Kidney capillary endothelial cell (primary cell): ENCODE data around the gene HPCA.
A peak's percentile ranks its signal among the peaks of the same experiment; 100 is the strongest.

Source experiments
- DNase-seq: peaks from one replicate; pipeline ENCODE4 v3.0.0-alpha.2; 2018; ENCODE audit warnings: low spot score

Gene HPCA

DNA sequence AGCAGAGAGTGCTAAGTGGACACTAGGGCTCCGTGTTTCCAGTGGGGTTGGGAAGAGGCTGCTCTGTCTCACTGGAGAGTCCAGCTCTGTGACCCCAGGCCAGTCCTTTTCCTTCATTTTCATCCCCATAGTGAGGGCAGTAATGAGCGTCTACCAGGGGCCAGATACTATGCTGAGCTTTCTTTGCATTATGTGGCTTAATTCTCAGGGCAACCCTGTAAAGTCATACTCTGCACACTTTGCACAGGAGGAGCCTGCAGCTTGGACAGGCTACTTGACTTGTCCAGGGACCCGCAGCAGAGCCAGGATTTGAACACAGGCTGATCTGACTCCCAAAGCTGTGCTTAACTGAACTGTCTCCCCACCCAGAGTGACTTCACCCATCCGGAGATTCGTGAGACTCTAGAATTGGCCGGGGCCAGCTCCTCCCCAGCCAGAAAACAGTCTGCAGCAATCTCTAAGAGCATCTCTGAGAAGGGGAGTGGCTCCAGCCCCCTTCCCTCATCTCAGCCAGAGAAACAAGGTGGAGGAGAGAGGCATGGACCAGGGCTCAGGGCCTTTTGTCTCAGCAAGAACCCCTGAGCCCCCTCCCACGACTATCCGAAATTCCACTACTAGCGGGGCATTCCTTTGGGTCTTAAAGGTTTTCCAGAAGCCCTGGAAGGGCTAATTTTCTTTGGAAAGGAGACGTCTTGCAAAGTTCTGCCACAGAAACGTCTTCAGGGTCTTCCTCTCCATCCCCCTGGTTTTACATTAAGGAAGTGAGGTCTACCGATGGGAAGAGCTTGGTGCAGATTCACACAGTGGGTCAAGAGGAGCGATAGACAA, 14.7 kb upstream of the HPCA start:
- DNase-seq = no peak

DNA sequence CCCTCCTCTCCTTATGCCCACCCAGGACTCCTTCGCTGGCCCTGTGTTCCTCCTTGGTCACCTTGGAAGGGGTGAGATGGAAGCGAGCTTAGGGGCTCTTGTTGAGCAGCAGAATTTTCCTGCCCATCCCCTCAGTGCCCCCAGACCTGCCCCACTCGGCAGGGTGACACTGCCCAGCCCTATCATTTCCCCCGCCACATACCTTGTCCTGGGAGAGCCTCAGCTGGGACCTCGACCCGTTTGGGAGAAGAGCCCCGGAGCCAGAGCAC, 14.2 kb upstream of the HPCA start:
- DNase-seq = no peak

DNA sequence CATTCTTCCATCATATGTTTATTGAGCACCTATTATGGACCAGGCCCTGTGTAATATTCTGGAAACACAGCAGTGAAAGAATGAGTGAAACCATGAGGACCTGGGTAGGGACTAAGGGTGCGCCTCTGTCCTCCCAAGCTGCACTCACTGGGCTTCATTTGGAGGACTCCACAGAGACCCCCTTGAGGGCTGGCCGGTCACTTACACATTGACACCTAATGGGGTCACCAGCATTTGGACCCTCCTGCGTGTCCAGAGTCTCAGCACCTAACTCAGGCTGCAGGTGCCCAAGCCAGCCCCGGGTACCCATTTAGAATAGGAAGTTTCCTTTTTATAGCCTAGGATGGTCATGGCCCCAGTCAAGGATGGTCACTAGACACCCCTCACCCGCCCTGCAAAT, 12.8 kb upstream of the HPCA start:
- no peak for DNase-seq

DNA sequence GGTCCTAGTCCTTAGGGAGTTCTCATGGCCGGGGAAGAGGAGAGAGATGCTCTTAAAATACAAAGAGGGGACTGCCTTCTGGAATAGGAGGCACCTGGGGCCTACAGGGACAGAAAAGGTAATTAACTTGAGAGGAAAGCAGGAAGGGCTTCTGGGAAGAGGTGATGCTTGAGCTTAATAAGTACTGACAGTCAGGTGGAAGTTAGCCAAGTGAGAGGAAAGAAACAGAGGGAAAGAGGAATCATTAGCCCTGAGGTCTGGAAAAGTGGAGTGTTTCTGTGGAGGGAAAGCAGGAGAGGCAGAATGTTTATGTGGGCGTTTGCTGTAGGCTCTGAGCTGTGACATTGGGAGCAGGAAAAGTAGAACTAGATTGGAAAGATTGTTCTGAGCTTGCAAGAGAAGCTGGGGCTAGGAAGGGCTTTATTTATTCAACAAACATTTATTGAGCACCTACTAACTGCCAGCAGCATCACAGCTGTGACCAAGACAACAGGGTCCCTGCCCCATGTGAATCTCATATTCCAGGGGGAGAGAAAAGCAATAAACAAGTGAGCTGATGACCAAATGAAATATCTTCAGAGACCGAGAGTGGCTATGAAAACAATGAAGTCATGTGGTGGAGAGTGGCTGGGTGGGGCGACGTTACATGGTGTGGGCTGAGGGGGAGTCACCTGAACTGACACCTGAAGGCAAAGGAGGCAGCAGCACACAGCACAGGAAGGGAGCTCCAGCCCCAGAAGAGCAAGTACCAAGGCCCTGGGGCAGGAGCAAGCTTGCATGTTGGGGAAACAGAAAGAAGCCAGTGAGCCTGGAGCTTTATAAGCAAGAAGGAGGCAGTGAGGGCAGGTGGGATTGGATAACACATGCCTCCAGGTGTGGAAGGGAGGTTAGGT, 11.2 kb upstream of the HPCA start:
- DNase-seq = no peak

DNA sequence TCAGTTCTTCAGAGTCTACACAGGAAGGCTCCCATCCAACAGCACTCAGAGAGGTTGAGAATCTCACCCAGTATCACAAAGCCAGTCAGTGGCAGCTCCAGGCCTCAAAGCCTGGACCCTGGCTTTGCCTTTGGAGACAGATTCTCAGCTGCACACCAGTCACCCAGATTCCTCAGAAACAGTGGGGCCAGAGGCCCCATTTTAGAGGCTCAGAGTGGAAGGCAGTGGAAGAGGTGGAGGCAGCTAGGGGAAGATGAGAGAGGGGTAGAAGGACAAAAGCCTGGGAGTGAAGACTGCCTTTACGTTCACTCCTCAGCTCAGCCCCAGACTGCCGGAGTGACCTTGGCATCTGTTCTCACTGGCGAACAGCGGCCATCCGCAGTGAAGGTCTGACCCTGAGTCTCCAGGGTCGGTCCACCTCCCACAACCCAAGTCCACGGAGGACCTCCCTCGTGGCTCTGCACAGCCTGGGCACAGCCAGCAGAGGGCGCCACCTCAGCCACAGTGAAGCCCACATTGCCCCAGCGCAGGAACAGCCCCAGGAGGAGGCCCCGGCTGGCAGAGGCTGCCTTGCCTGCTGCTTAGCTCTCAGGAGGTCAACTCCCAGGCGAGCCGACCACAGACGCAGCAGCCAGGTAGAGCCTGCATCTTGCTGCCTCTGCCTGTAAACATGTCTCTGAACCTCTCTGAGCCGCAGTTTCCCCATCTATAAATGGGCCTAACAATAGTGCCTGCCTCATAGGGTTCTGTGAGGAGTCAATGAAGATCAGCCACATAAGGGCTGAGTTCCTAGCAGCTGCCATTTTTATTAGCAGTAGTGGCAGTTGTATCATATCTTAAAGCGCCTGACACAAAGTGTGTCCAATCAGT, 9.7 kb upstream of the HPCA start:
- DNase-seq = peak; percentile 45

DNA sequence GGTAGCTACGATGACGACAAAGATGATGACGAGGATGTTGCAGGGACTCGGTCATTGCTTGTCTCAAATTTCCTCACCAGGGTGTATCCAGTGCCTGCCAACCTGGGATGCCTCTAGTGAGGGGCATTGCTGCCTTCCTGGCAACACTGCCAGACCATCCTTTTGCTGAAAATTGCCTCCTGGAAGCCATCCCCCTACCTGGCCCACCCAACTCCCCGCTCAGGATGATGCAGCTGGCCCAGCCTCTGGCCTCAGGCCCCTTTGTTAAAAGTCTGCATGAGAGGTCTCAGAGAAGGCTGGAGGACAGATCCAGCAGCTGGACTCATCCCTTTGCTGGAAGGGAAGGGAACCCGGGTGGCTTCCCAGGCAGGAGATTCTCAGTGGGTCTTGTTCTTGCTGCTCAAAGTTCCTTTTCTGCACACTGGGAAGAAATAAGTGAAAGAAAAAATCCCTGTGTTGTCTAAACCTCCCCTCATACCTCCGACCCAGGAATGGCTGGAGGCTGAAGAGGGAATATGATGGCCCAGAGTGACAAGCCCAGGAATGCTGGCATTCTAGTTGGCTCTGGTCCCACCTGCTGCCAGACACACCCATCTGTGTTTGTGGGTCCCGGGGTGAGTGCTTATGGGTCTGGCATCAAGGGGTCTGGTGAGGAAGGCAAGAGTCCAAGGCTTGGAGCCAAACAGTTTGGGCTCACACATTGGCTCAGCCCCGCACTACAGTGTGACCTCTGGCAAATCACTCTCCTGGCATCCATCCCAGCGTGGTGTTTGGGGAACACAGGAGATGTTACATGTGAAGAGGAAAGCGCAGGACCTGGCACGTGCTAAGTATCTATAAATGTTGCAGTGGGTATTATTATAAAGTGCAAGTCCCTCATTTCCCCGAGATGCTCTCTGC, 8.8 kb upstream of the HPCA start:
- no peak for DNase-seq

DNA sequence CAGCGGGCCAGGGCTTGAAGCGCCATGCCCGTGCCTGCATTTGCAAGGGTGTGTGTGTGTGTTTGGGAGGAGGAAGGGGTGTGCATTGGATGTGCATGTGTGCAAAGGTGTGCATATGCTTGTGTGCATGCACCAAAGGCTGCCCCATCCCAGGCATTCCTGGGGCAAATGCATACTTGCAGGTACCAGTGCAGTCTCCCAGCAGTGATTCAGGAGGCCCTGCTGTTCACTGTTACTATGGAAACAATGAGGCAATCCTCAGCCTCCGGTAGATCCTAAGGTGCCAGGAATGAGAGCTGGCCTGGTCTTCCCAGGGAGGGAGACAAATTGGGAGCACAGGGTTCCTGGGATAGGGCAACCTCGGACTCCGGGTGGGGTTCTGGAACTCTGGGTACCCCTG, 8.1 kb upstream of the HPCA start:
- no peak for DNase-seq

DNA sequence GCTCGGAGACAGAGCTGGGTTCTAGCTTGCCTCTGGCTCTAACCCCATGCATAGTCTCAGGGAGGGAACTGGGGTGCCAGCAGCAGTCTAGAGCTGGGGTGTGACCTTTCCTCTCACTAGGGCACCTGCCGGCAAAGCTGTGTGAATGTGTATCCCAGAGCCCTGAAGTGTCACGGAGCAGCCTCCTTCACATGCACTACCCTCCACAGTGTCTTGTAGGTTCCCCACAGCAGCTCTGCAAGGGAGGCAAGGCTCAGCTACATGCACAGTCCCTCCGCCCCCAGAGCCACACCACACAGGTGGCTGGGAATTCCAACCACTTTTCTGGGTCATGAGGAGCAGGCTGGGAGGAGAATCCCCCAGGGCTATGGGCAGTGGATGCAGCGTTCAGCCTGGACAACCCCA, 7.7 kb upstream of the HPCA start:
- no peak for DNase-seq

DNA sequence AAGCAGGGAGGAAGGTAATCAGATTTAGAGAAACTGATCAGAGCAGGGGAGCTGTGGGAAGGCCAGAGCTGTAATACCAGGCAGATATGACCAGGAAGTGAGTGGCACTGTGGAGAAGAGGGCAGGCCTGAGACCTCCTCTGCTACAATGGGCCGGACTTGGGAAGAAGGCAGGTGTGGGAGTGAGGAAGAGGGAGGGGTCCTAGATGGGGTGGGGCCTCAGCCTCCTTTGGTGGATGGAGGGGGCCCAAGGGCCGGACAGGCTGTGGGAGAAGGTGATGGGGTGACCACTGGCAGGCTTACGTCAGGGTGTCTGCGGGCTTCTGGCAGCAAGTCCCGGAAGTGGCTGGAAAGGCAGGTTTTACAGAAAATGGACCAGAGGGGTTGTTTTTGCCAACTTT, 5.0 kb upstream of the HPCA start:
- DNase-seq = no peak

DNA sequence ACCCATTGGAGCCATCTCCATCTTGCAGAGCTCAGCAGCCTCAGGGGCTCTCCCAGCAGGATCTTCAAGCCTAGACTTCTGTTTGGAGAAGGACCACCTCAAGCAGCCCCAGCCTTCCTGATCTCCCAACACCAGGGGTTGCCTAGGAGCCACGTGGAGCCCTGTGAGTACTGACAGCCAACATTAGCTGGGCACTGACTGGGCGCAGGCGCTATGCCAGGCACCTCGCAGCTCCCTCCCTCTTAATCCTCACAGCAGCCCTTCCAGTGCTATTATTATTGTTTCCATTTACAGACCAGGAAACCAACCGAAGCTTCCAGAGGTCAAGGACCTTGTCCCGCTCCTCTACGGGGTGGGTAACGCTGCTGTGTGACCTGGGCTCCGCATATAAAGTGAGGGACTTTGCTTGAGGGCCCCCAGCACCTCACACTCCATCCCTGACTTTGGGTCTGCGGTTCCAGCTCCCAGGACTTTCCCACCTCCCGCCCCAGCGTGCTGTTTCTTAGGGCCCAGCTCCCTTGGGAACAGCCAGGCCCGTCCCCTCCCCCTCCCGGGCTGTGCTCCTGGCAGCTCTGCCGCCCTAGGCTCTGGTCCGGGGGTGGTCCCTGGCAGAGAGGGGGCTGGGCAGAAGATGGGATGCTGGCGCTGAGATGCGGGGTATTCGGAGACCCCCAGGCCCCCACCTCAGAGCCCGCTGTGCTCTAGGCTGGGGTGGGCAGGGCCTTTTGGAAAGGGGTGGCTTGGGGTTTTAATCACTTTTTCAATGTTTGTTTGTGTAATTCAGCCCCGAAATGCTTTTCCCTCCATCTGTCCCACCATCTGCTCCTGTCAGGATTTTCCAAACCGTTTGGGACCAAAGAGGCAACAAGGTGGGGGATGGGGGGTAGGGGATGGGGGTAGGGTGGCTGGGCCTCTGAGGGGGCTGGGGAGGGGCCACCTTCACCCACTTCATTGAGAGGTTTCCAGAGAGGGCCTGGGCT, 4.1 kb upstream of the HPCA start:
- DNase-seq = no peak

DNA sequence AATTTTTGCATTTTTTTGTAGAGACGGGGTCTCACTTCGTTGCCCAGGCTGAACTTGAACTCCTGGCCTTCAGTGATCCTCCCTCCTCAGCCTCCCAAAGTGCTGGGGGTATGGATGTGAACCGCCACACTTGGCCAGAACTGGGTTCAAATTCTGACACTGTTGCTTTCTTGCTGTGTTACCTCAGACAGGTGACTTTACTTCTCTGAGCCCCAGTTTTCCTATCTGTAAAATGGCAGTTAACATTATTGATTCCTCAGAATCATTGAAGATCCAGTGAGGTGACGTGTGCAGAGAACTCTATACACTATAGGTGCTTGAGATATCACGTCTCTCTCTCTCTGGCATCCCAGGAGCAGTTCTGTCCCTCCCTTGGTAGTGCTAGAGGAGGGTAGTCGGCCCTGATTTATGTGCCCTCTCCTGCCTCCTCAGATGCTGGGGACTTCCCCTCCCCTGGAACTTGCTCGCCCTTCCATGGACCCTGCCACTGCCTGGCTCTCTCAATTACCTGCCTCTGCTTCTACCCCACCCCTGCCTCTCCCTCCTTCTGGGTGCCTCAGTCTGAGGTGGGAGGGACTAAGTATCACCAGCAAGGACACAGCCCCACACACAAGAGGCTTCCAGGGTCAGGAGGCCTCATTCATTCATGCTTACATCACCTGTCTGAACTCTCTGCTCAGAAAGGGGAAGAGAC, 2.8 kb upstream of the HPCA start:
- no peak for DNase-seq

DNA sequence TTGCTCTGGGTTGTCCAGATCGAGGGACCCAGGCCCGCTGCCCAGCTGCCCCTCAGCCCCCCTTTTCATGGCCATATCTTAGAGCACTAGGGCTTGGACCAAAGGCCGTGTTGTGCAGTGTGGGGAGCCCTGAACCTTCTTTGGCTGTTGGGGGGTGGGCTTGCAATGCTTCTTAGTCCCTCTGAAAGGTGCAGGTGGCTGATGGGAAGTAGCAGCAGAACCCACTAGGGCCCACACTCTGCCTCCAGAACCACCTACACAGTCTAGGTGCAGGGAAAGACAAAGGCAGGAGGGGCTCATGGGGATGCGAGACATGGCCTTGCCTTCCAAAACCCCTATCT, 2.3 kb upstream of the HPCA start:
- no peak for DNase-seq

DNA sequence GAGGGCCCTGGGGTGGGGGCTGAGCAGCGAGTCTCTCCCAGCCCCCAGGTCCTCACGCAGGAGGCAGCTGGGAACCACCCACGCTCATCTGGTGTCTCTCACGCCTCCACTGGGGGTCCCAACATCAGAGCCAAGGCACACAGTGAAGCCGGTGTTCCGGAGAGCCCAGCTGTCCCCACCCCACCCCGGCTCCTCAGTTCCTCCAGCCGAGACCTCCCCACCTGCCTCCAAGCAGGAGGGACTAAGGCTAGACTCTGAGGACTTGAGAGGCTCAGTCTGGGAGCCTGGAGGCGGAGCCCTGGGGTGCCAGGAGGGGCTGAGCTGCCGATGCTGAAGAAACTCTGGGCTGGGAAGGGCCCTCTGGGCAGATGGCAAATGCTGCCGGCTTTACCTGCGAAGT, 1.6 kb upstream of the HPCA start:
- no peak for DNase-seq

DNA sequence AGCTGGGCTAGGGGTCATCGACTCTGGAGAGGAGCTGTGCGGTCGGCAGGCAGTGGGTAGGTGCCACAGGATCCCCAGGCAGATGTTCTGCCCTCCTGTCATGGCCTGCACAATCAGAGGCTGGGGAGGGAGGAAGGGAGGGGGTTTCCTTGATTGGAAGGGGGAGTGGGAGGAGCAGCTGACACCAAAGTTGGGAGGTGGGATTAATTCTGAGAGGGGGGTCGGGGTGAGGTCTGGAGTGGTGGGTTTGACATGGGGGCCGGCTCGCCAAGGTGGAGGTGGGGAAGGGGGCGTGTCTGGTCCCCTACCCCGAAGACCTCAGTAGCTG, 651 bp upstream of the HPCA start:
- DNase-seq = no peak

DNA sequence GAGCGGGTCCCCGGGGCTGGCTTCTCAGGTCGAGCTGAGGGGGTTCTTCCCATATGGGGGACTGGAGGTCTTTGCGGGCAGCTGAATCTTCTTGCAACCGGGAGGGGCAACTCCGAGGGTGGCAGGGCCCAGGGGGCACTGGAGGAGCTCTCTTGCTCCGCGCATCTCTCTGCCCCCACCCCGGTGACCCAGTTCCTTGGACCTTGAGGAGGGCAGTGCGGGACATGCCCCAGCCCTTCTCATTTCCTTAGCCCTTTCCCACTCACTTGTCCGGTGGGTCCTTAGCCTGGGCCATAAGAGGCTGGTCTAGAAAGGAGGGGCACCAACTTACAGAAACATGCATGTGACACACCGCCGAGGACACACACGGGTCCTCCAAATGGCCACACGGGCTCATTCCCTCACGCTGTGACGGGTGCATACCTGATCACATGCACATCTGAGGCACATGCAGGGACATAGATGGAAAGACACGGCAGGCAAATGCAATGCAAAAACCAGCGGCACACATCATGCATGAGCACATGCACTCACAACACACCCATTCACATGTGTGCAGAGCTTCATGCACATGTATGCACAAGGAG, 630 bp downstream of the HPCA start:
- DNase-seq = no peak

DNA sequence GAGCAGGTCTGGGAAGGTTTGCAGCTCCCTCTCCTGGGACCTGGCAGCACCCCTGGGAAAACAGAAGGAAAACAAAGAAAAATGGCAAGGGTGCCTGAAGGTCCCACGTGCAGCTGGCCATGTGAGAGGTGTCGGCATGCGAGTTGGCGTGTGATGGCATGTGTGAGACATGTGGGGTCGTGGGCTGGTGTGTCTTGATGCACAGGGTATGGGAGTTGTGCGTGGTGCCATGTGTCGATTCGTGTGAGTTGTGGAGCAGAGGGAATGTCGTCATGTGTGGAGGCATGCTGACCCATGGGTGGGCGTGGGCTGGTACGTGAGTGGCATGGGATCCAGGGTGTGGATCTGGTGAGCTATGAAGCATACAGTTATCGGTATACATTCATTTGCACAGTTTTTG, 1.3 kb downstream of the HPCA start:
- DNase-seq = no peak

DNA sequence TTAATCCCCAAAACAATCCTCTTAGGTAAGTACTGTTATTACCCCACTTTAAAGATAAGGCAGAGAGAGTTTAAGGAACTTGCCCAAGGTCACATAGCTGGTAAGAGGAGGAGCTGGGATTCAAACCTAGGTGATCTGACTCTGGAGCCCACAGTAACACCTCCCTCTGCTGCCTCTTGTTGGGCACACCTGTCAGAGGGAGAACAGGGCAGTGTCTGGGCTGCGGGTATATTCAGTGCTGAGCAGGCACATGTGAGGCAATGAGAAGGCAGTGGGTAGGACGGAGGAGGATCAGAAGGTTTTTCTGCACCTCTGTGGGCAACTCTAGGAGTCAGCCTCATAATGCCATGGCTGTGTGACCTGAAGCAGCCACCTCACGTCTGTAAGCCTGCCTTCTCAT, 1.8 kb downstream of the HPCA start:
- no peak for DNase-seq

DNA sequence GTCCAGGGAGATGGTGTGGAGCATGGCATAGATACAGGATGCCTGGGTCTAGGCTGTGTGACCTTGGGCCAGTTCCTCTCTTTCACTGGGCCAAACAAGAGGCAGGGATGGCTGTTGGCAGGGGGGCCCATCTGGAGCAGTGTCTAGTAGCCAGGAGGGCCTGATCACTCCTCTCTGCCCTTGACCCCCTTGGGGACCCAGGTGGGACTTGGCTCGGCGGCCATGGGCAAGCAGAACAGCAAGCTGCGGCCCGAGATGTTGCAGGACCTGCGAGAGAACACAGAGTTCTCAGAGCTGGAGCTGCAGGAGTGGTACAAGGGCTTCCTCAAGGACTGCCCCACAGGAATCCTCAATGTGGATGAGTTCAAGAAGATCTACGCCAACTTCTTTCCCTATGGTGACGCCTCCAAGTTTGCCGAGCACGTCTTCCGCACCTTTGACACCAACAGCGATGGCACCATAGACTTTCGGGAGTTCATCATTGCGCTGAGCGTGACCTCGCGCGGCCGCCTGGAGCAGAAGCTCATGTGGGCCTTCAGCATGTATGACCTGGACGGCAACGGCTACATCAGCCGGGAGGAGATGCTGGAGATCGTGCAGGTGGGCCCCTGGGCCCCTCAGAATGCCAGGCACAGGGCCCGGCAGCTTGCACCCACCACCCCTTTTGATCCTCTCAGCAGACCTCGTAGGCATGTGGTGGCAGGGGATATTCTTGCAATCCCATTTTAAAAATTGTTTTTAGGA, 2.6 kb downstream of the HPCA start:
- DNase-seq = no peak

DNA sequence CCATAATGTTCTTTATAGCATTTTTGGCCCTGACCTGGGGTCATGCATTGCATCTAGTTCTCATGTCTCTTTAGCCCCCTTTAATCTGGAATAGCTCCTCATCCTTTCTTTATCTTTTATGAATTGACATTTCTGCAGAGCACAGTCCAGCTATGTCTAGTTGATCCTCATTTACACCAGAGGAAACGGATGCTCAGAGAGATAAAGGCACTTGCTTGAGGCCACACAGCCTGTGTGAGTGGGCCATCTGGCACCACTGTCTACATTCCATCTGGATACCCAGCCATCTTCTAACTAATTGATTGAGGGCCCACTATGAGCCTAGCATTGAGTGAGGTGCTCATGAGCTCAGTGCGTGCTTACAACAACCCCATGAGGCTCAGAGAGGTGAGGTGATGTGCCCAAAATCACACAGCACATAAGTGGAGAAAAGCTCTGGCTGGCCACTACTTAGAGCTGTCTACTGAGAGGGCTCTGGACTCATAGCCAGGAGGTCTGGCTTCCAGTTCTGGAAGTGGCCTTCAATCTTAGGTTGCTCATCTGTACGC, 3.5 kb downstream of the HPCA start:
- no peak for DNase-seq
